Lower leg skin (tissue), 4 donors: ENCODE data around the gene PABPC1L. TPM values are rescaled to one million over a fixed set of nuclear protein-coding genes. Genes with fewer than 3 reads are reported as not detected.
A peak's percentile ranks its signal among the peaks of the same experiment; 100 is the strongest.

ENCODE experiments used
- DNase-seq, 2 donors: peaks; one replicate each; pipeline ENCODE4 v3.0.0-alpha.2; 2019; ENCODE audit warnings: low spot score in 2 of 2
- H3K4me3 ChIP-seq: fragments of 200-600 bp; sonication (generic); 2 replicates; pipeline ENCODE4 v1.5.1; 2017; ENCODE audit warnings: mild to moderate bottlenecking, low read depth; ENCODE audit not compliant: poor library complexity, severe bottlenecking
- POLR2A ChIP-seq, 2 donors: fragments of 450-650 bp; IDR thresholded peaks; one replicate each; pipeline ENCODE4 v1.6.1; 2016 to 2017; ENCODE audit warnings: antibody characterized with exemption in 2 of 2, mild to moderate bottlenecking in 1 of 2, moderate library complexity in 1 of 2
- WGBS, 2 donors: methylation state at CpG; one replicate each; pipeline ENCODE4 v1.1.5; 2018; 5-methylcytosine and 5-hydroxymethylcytosine counted together
- intact Hi-C: fragments of 100-400 bp; cut with DNase I; formaldehyde crosslinking; loops from one replicate; pipeline ENCODE4 v1.15.0; 2023; ENCODE audit warnings: low total_unique reads
- total RNA-seq, 4 donors: library from RNA; depleted of rRNA; stranded (reverse); fragments of >200 nt; gene quantifications; one replicate each; pipeline ENCODE4 v1.1.0, GENCODE V29; 2016
- TF ChIP-seq, protein P1 (sequence below), 3 donors: fragments of 450-650 bp; IDR thresholded peaks; one replicate each; pipeline ENCODE4 v1.5.1; 2016; ENCODE audit warnings: antibody characterized with exemption in 3 of 3, mild to moderate bottlenecking in 3 of 3, moderate library complexity in 2 of 3

Gene PABPC1L
- total RNA-seq, 4 donors from 2014 or later, result 7.0 to 30.2 (median 9.6) TPM

DNA sequence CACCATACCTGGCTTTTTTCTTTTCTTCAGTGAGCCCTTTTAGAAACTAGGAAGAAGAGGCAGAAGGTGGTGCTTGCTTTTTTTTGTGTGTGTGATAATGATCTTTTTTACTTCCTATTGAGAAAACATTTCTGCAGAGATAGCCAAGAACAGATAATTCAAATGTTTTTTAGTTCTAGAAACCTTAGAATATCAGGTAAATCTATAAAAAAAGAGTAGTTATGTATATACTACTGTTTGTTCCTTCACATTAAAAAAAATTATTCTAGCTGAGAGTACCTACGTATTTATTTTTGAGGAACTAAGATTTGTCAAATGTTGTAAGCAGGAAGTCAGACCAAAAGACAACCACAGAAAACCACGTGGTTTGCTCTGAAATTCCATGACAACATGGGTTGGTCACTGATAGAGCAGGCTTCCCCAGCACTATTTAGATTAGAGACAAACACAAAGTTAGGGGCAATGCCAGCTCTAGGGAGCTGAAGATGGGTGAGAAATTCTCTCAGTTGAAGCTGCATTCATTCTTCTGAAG, 69.3 kb downstream of the PABPC1L start:
- no peak overlapping the region for H3K4me3 ChIP-seq
- WGBS, 2 donors, result 60% methylated on average over 2 of the region's 2 CpGs

DNA sequence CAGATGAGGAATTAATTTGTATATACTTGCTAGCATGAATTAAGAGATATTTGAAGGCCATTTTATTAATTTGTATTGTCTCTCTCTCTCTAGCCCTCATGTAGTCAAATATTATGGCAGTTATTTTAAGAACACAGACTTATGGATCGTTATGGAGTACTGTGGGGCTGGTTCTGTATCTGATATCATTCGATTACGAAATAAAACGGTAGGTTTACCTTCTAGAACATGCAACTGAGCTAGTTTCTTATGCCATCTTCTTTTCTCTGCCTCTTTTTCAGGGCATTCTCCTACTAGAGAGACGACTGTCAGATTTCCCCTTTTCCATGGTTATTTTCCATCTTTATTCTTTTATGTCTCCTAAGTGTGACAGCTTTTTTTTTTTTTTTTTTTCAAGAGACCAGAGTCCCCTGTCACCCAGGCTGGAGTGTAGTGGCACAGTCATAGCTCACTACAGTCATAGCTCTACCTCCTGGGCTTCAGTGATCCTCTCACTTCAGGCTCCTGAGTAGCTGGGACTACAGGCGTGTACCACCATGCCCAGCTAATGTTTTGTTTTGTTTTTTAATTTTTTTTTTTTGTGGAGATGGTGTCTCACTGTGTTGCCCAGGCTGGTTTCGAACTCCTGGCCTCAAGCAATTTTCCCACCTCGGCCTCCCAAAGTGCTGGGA, 72.0 kb downstream of the PABPC1L start:
- H3K4me3 ChIP-seq, result no peak overlapping the region
- no peak for DNase-seq
- TF ChIP-seq, protein P1, sequence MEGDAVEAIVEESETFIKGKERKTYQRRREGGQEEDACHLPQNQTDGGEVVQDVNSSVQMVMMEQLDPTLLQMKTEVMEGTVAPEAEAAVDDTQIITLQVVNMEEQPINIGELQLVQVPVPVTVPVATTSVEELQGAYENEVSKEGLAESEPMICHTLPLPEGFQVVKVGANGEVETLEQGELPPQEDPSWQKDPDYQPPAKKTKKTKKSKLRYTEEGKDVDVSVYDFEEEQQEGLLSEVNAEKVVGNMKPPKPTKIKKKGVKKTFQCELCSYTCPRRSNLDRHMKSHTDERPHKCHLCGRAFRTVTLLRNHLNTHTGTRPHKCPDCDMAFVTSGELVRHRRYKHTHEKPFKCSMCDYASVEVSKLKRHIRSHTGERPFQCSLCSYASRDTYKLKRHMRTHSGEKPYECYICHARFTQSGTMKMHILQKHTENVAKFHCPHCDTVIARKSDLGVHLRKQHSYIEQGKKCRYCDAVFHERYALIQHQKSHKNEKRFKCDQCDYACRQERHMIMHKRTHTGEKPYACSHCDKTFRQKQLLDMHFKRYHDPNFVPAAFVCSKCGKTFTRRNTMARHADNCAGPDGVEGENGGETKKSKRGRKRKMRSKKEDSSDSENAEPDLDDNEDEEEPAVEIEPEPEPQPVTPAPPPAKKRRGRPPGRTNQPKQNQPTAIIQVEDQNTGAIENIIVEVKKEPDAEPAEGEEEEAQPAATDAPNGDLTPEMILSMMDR (IDR thresholded peaks at IDR 0.05), result no peak
- no peak for TF ChIP-seq POLR2A (IDR thresholded peaks at IDR 0.05)
- 89 to 92% methylated on average over 8 of the region's 8 CpGs for WGBS, 2 donors
- intact Hi-C loops, result no loop called here

More for the DNA sequence above, 69.3 kb downstream of the PABPC1L start:
- DNase-seq, result peak in 1 of 2 donors; percentile 62
- TF ChIP-seq, protein P1 (IDR thresholded peaks at IDR 0.05), result no peak
- no peak for TF ChIP-seq POLR2A (IDR thresholded peaks at IDR 0.05)
- intact Hi-C loops, result no loop called here

DNA sequence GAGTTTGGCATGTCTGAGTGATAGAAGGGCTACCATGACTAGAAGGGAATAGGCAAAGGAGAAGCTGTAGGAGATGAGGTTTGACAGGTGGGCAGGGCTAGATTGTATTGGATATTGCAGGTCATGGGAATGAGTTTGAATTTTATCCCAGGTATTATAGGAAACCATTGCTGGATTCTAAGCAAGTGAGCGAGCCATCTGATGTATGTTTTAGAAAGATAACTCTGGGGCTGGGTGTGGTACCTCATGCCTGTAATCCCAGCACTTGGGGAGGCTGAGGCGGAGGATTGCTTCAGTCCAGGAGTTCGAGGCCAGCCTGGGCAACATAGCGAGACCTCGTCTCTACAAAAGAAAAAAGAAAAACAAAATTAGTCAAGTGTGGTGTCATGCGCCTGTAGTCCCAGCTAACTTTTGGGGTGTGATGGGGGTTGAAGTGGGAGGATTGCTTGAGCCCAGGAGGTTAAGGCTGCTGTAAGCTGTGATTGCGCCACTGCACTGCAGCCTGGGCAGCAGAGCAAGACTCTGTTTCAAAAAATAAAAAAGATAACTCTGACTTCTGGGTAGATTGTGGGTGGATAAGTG, 73.3 kb downstream of the PABPC1L start:
- TF ChIP-seq, protein P1 (IDR thresholded peaks at IDR 0.05), result no peak
- TF ChIP-seq POLR2A (IDR thresholded peaks at IDR 0.05), result no peak
- no peak overlapping the region for H3K4me3 ChIP-seq
- intact Hi-C loops, result no loop called here
- WGBS, 2 donors, result 97 to 98% methylated on average over 7 of the region's 7 CpGs
- DNase-seq, result no peak

DNA sequence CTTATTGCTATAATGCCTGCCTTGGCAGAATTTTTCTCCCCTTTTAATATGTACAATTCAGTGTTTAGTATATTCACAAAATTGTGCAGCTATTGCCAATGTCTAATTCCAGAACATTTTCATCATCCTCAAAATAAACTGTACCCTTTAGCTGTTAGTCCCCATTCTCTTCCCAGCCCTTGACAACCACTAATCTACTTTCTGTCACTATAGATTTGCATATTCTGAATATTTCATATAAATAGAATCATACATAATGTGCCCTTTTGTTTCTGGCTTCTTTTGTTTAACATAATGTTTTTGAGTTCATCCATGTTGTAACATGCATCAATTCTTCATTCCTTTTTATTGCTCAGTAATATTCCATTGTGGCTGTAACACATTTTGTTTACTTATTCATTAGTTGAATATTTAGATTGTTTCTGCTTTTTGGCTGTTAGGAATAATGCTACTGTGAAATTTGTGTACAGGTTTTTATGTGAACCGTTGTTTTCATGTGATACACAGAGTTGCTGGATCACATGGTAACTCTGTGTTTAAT, 78.8 kb downstream of the PABPC1L start:
- intact Hi-C loops, result no loop called here
- DNase-seq, result no peak
- no peak overlapping the region for H3K4me3 ChIP-seq
- 81% methylated on average over 1 of the region's 1 CpG for WGBS, 2 donors
- TF ChIP-seq, protein P1 (IDR thresholded peaks at IDR 0.05), result no peak
- TF ChIP-seq POLR2A (IDR thresholded peaks at IDR 0.05), result no peak

Other genes with a start within 250 kb of the PABPC1L start
- gene CCN5, start 194.7 kb upstream of the PABPC1L start, total RNA-seq, result 100 to 1,000 TPM in 2 of 4 donors, 10 to 100 TPM in 2; 50.8 to 481 (median 81.3) TPM
- 1 to 10 TPM; 1.5 to 3.5 (median 2.5) TPM for gene KCNK15, start 164.2 kb upstream of the PABPC1L start, total RNA-seq
- under 1 TPM in 3 of 4 donors, not detected in 1; 0.12 to 0.91 (median 0.39) TPM for gene RIMS4, start 99.5 kb upstream of the PABPC1L start, total RNA-seq
- 100 to 1,000 TPM in 2 of 4 donors, 10 to 100 TPM in 2; 78.5 to 133 (median 105) TPM for gene YWHAB, start 24.4 kb upstream of the PABPC1L start, total RNA-seq
- gene TOMM34, start 50.3 kb downstream of the PABPC1L start, total RNA-seq, result 10 to 100 TPM in 3 of 4 donors, 1 to 10 TPM in 1; 9.8 to 19.5 (median 12.4) TPM
- 10 to 100 TPM; 27.0 to 37.4 (median 28.2) TPM for gene STK4, start 56.5 kb downstream of the PABPC1L start, total RNA-seq
- gene KCNS1, start 191.1 kb downstream of the PABPC1L start, total RNA-seq, result 1 to 10 TPM in 2 of 4 donors, under 1 TPM in 2; 0.84 to 2.3 (median 1.3) TPM
- gene WFDC5, start 205.1 kb downstream of the PABPC1L start, total RNA-seq, result 100 to 1,000 TPM; 340 to 533 (median 389) TPM
- gene WFDC12, start 214.4 kb downstream of the PABPC1L start, total RNA-seq, result 10 to 100 TPM in 2 of 4 donors, 1 to 10 TPM in 2; 5.0 to 13.5 (median 9.4) TPM